Right cardiac atrium (tissue), 5 donors: ENCODE data around the gene GNL3. TPM values are rescaled to one million over a fixed set of nuclear protein-coding genes. Genes with fewer than 3 reads are reported as not detected.

ENCODE experiments used
- ATAC-seq, 2 donors: fragments of 200-7000 bp; cut with Tn5 transposase; one replicate each; pipeline versions ENCODE4 v1.8.0 to v1.9.1; 2020; ENCODE audit warnings: moderate library complexity in 2 of 2, mild to moderate bottlenecking in 1 of 2
- DNase-seq, 3 donors: peaks; one replicate each; pipeline ENCODE4 v3.0.0-alpha.2; 2020
- H3K27ac ChIP-seq: one replicate; pipeline ENCODE4 v1.5.1; 2013; ENCODE audit warnings: mild to moderate bottlenecking, low read length, control low read depth, moderate library complexity
- H3K27me3 ChIP-seq: one replicate; pipeline ENCODE4 v1.6.1; 2013; ENCODE audit not compliant: control insufficient read depth, insufficient read depth
- H3K4me1 ChIP-seq: one replicate; pipeline ENCODE4 v1.6.1; 2013; ENCODE audit warnings: low read length; ENCODE audit not compliant: control insufficient read depth, insufficient read depth
- H3K4me3 ChIP-seq: one replicate; pipeline ENCODE4 v1.5.1; 2013; ENCODE audit warnings: low read length, control low read depth
- H3K9me3 ChIP-seq: one replicate; pipeline ENCODE4 v1.6.1; 2013; ENCODE audit warnings: low read length; ENCODE audit not compliant: control insufficient read depth
- WGBS: extraction: QIAGEN DNeasy Blood & Tissue Kit; methylation state at CpG from one replicate; pipeline ENCODE4 v1.1.7; 2013; 5-methylcytosine and 5-hydroxymethylcytosine counted together
- intact Hi-C, 4 donors: fragments of 100-400 bp; cut with DNase I; formaldehyde crosslinking; loops; one replicate each; pipeline versions ENCODE4 v1.11.0 to v1.14.0; 2022 to 2023
- polyA plus RNA-seq: library from polyadenylated mRNA; stranded (reverse); fragments of 200-250 nt; gene quantifications from one replicate; pipeline ENCODE4 v1.2.3, GENCODE V29; 2013
- total RNA-seq, 4 donors: library from RNA; stranded (reverse); fragmentation: NEBNext Ultra II Directional; extraction: Animal tissue kit (Norgen Biotek cat#: 25700); gene quantifications; one replicate each; pipeline ENCODE4 v1.2.1, GENCODE V29; 2021
- donor health status: healthy with polysubstance abuse.
- donor health status: DM: no; HTN: yes; CAD: no.
- donor health status: DM: no; HTN: no; CAD: no.
- donor health status: DM: no; HTN: yes; CAD: no; lungs with severe emphysema.
- donor health status: DM: yes; HTN: yes; CAD: no.

Gene GNL3
- total and polyA plus RNA-seq, 5 donors, result 25.2 to 43.9 (median 27.7) TPM

- Histone ChIP-seq H3K27ac (peak overlapping the region; percentile 80), H3K4me3 (peak overlapping the region; percentile 58), H3K9me3 (no peaks in the 10 kb centered on the region), H3K27me3 (no peaks in the 10 kb centered on the region), H3K4me1 (peaks cover 2% of the 10 kb centered on the region)
- WGBS, result 2% methylated on average over 22 of the region's 22 CpGs
- DNase-seq (peak in 2 of 3 donors; percentile 36 to 57), ATAC-seq (peak; percentile 14 to 19)
- intact Hi-C loops, result no loop called here
These were observed 19.0 kb downstream of the GNL3 start for GRCh38 chr3:52704611-52705437.

- Histone ChIP-seq H3K27ac (peak overlapping the region; percentile 80), H3K4me1 (peaks cover 2% of the 10 kb centered on the region), H3K4me3 (peak overlapping the region; percentile 58), H3K27me3 (no peaks in the 10 kb centered on the region), H3K9me3 (no peaks in the 10 kb centered on the region)
- WGBS, result under 1% methylated on average over 25 of the region's 25 CpGs
- ATAC-seq (no peak), DNase-seq (no peak)
- intact Hi-C loops, result no loop called here
These were observed 19.5 kb downstream of the GNL3 start for GRCh38 chr3:52705438-52705687.

GRCh38 chr3:52705688-52706686 lies 20.2 kb downstream of the GNL3 start, which contains the start of the genes GLT8D1 and SPCS1:
Gene GLT8D1 (minus strand): TSS chr3:52705791. CDS start chr3:52700460, 5,331 bp downstream.
Gene SPCS1 (plus strand): TSS chr3:52706106. CDS start chr3:52706247, 141 bp downstream.
- intact Hi-C loops, result no loop called here
- Histone ChIP-seq H3K9me3 (no peaks in the 10 kb centered on the region), H3K4me3 (peak within 1 kb of the TSS; percentile 58), H3K27me3 (no peaks in the 10 kb centered on the region), H3K4me1 (peaks cover 2% of the 10 kb centered on the region), H3K27ac (peak within 1 kb of the TSS; percentile 80)
- DNase-seq (peak; percentile 88 to 95 (median 94)), ATAC-seq (peak; percentile 96 to 97)
- WGBS, result under 1% methylated on average over 94 of the region's 94 CpGs

GRCh38 chr3:52707585-52707984 lies 21.8 kb downstream of the GNL3 start:
- H3K4me1 ChIP-seq, result peaks cover 2% of the 10 kb centered on the region
- DNase-seq, result no peak
- 85% methylated on average over 4 of the region's 4 CpGs for WGBS
- intact Hi-C loops, result no loop called here
- no peaks in the 10 kb centered on the region for H3K9me3 ChIP-seq
- no peaks in the 10 kb centered on the region for H3K27me3 ChIP-seq
- no peak overlapping the region for H3K27ac ChIP-seq
- ATAC-seq, result no peak
- H3K4me3 ChIP-seq, result no peak overlapping the region

- DNase-seq, result no peak
- no peak overlapping the region for H3K4me3 ChIP-seq
- intact Hi-C loops, result no loop called here
- no peak overlapping the region for H3K27ac ChIP-seq
- WGBS, result 79% methylated on average over 2 of the region's 2 CpGs
- no peaks in the 10 kb centered on the region for H3K27me3 ChIP-seq
- no peaks in the 10 kb centered on the region for H3K9me3 ChIP-seq
- ATAC-seq, result no peak
- peaks cover 2% of the 10 kb centered on the region for H3K4me1 ChIP-seq
These were observed 24.7 kb downstream of the GNL3 start for GRCh38 chr3:52710512-52710911.

- ATAC-seq, result no peak
- no peaks in the 10 kb centered on the region for H3K9me3 ChIP-seq
- intact Hi-C loops, result no loop called here
- DNase-seq, result no peak
- no peak overlapping the region for H3K27ac ChIP-seq
- H3K4me3 ChIP-seq, result no peak overlapping the region
- 94% methylated on average over 17 of the region's 17 CpGs for WGBS
- H3K4me1 ChIP-seq, result no peaks in the 10 kb centered on the region
- H3K27me3 ChIP-seq, result no peaks in the 10 kb centered on the region
These were observed 26.7 kb downstream of the GNL3 start for GRCh38 chr3:52712291-52713212.

- 47% methylated on average over 39 of the region's 39 CpGs for WGBS
These were observed 28.8 kb downstream of the GNL3 start for GRCh38 chr3:52714335-52715302.

GRCh38 chr3:52715714-52716305 lies 30.0 kb downstream of the GNL3 start:
- H3K9me3 ChIP-seq, result no peaks in the 10 kb centered on the region
- 95% methylated on average over 11 of the region's 11 CpGs for WGBS
- no peaks in the 10 kb centered on the region for H3K27me3 ChIP-seq
- peak in 1 of 2 donors; percentile 12 for ATAC-seq
- no peak for DNase-seq
- no peak overlapping the region for H3K4me3 ChIP-seq
- no peaks in the 10 kb centered on the region for H3K4me1 ChIP-seq
- intact Hi-C loops, result no loop called here
- H3K27ac ChIP-seq, result no peak overlapping the region

More at GRCh38 chr3:52714335-52715302, 28.8 kb downstream of the GNL3 start:
- intact Hi-C loops, result no loop called here
- DNase-seq, result peak; percentile 22 to 64 (median 57)
- no peak overlapping the region for H3K4me3 ChIP-seq
- no peaks in the 10 kb centered on the region for H3K27me3 ChIP-seq
- H3K9me3 ChIP-seq, result no peaks in the 10 kb centered on the region
- no peaks in the 10 kb centered on the region for H3K4me1 ChIP-seq
- H3K27ac ChIP-seq, result no peak overlapping the region
- peak; percentile 50 to 66 for ATAC-seq

- Histone ChIP-seq H3K27me3 (no peaks in the 10 kb centered on the region), H3K9me3 (no peaks in the 10 kb centered on the region), H3K4me3 (no peak overlapping the region), H3K27ac (no peak overlapping the region), H3K4me1 (no peaks in the 10 kb centered on the region)
- no peak for ATAC-seq
- DNase-seq, result no peak
- intact Hi-C loops, result no loop called here
These were observed 33.8 kb downstream of the GNL3 start for GRCh38 chr3:52719618-52720017.
